NT2/D1 (cell line): Measurements from ENCODE around the gene LBP.

ENCODE experiments used
- SUZ12 ChIP-seq: IDR thresholded peaks from 2 replicates; pipeline ENCODE4 v1.6.1; 2011; ENCODE audit not compliant: insufficient read length, insufficient read depth; ENCODE audit errors: extremely low read depth
- YY1 ChIP-seq: IDR thresholded peaks from 2 replicates; pipeline ENCODE4 v1.6.1; 2011; ENCODE audit not compliant: insufficient read length, insufficient read depth
- ZNF274 ChIP-seq: IDR thresholded peaks from 2 replicates; pipeline ENCODE4 v1.6.1; 2011; ENCODE audit warnings: mild to moderate bottlenecking, low read depth, low read length

GRCh38 chr20:38321959-38322598 is 24.2 kb upstream of the LBP start:
- no peak for TF ChIP-seq YY1
- TF ChIP-seq SUZ12: no peak
- TF ChIP-seq ZNF274: no peak
